Stimulated activated CD8-positive, alpha-beta memory T cell treated with anti-CD3 and anti-CD28 coated beads, Interleukin-15, amount 100 ng/mL, for 1 hour (primary cell): Measurements from ENCODE around the gene MRGPRF.
"Not testable (repeated sequence)": the region's sequence is repeated elsewhere in the genome, so short reads cannot be mapped to it uniquely, and the experiment has no call there.

Experiments used
- DNase-seq: peaks from one replicate; pipeline ENCODE4 v3.0.0-alpha.2; 2020; ENCODE audit warnings: low read depth

The MRGPRF gene

GRCh38 chr11:69002570-69003231 lies 10.3 kb downstream of the MRGPRF start:
- no peak for DNase-seq

GRCh38 chr11:69002110-69002569 lies 10.9 kb downstream of the MRGPRF start:
- no peak for DNase-seq

GRCh38 chr11:69001243-69002081 lies 11.6 kb downstream of the MRGPRF start:
- no peak for DNase-seq

GRCh38 chr11:69000831-69001242 lies 12.2 kb downstream of the MRGPRF start:
- DNase-seq, result no peak

- no peak for DNase-seq
Measured at GRCh38 chr11:69000391-69000790, 12.7 kb downstream of the MRGPRF start.

- DNase-seq, result not testable (repeated sequence)
Measured at GRCh38 chr11:68999748-69000355, 13.2 kb downstream of the MRGPRF start.

- no peak for DNase-seq
Measured at GRCh38 chr11:68999093-68999747, 13.8 kb downstream of the MRGPRF start.

- DNase-seq, result no peak
Measured at GRCh38 chr11:68998390-68998911, 14.6 kb downstream of the MRGPRF start.

GRCh38 chr11:68997995-68998348 lies 15.1 kb downstream of the MRGPRF start:
- no peak for DNase-seq

GRCh38 chr11:68997124-68997994 lies 15.7 kb downstream of the MRGPRF start:
- no peak for DNase-seq

- no peak for DNase-seq
Measured at GRCh38 chr11:68996376-68997123, 16.5 kb downstream of the MRGPRF start.

GRCh38 chr11:68994894-68995285 lies 18.2 kb downstream of the MRGPRF start:
- no peak for DNase-seq

- no peak for DNase-seq
Measured at GRCh38 chr11:68994161-68994893, 18.7 kb downstream of the MRGPRF start.

- DNase-seq, result no peak
Measured at GRCh38 chr11:68993546-68993945, 19.5 kb downstream of the MRGPRF start.

GRCh38 chr11:68992743-68993255 lies 20.2 kb downstream of the MRGPRF start:
- no peak for DNase-seq

- DNase-seq, result no peak
Measured at GRCh38 chr11:68990995-68991780, 21.9 kb downstream of the MRGPRF start.

- DNase-seq, result no peak
Measured at GRCh38 chr11:68989936-68990606, 23.0 kb downstream of the MRGPRF start.

GRCh38 chr11:68988491-68988890 lies 24.6 kb downstream of the MRGPRF start:
- no peak for DNase-seq
